ENCODE data around the gene RAB27B.
"Not testable (repeated sequence)": the region's sequence is repeated elsewhere in the genome, so short reads cannot be mapped to it uniquely, and the experiment has no call there.

RAB27B gene, protein sequence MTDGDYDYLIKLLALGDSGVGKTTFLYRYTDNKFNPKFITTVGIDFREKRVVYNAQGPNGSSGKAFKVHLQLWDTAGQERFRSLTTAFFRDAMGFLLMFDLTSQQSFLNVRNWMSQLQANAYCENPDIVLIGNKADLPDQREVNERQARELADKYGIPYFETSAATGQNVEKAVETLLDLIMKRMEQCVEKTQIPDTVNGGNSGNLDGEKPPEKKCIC

DNA sequence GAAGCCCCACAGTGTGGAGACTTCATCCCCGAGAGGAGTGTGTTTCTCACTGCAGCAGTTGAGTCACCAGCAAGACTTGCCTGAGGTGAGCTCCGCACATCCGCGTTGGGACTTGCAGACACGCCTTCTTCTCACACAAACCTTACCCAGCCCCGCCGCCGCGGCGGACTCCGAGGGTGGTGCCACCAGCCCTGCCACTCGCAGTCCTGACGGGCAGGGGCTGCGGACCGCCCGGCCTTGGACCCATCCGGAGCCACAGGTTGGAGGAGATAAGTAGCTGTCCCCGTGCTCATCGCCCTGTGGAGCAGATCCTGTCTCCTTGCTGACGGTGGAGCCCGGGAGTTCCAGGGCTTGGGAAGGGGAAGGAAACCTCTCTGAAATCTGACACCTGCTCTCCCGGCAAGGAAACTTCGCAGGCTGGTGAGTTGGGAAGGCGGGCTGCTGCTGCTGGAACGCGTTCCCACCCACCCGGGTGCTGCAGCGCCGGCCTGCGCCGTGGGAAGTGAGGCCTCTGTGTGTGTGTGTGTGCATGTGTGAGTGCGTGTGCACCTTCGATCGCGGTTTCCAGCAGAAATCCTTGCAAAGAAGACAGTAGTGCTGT, at the start of gene RAB27B:
TSS of gene RAB27B (plus strand) at position 197 of the 601 bp plus-strand sequence. CDS start 49,109 bp downstream, outside the sequence.
- peak; percentile 81 for DNase-seq

DNA sequence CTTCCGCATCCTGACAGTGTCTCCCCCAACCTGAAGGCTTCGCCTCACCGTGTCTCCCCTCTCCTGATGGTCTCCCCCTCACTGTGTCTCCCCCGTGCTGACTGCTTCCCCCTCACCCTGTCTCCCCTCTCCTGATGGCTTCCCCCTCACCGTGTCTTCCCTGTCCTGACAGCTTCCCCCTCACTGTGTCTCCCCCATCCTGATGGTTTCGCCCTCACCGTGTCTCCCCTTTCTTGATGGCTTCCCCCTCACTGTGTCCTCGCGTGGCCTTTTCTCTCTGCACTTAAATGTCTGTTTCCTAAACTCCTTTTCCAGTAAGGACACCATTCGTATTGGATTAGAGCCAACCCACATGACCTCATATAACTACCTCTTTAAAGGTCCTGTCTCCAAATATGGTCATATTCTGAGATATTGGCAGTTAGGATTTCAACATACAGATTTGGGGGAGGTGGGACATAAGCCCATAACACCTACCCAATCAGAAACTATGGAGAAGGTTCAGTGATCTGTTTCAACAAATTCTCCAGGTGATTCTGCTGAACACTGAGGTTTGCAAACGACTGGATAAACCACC, 47.9 kb upstream of the RAB27B start:
- DNase-seq: no peak

DNA sequence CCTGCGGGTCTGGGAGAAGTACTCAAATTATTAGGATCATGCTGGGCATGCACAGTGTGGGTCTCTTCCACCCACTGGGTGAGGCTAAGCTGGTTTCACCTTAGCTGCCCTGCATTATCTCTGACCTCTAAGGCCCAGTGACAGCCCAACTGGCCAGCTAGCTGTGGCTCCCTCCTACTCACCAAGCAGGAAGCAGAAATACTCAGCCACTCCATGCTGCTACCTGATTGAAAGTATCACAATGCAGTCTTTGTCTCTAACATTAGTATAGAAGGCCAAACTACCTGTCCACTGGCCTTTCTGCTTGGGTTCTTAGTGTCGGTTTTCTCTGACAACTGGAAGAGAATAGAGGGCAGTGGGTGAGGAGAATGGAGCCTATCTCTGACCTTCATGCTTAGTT, 47.3 kb upstream of the RAB27B start:
- no peak for DNase-seq

DNA sequence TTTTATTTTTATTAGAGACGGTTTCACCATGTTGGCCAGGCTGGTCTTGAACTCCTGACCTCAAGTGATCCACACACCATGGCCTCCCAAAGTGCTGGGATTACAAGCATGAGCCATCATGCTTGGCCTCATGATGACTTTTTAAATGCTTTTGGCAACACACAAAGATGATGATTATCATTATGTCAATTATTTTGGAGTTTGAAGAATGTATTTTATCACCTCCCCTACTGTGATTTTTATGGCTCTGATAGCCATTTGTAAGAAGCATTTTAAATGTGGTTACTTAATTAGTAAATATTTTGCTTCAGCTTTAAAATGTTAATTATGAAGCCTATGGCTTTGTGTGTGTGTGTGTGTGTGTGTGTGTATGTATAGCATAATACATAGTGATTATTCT, 45.1 kb upstream of the RAB27B start:
- DNase-seq: no peak

DNA sequence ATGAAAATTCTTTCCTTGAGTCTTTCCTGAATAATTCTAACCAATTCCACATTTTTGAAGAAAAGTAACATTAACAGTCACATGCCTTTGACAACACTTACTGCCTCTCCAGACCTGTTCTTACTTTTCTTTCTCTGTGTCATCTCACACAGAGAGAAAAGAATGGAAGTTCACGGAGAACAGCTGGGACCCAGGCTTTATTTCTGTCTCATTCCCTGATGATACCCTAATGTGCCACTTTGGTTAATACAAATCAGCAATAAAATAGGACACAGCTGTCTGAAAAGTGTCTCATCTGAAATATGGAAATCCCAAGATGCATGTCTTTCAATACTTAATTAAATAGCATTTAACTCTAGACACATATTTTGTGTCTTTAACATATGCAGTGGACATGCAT, 42.1 kb upstream of the RAB27B start:
- no peak for DNase-seq

DNA sequence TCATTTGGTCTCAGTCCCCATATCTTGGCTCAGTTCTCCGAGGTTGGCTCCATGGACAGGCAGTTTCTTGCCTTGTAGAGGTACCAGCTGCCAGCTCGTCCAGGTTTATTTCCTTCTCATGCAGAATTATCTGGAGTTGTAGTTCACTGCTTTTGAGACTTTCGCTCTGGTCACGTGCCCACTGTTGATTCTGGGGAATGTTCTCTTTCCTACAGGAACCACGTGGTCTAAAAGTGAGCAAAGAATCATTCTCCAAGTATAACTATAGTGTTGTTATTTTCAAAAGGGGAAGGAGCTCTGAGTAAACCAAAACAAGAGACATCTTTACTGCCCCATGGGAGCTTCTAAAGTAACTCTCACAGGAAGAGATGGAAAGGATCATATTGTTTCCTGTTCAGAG, 41.2 kb upstream of the RAB27B start:
- DNase-seq: no peak

DNA sequence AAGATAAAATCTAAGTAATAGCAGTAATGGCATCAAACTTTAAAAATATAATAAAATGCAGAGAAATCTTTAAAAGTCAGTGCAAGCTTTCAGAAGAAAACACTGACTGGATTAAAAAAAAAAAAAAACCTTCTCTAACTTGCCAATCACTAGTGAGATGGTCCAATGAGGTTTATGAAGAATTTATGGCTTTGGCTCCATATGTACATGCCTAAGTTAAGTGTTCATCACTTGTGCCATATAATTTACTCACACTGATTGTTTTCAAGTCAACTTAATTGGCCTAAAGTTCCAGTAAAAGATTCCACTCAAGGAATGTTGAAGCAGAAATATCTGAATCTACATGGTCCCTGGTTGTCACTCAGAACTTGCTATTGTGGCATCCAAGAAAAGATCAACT, 40.7 kb upstream of the RAB27B start:
- DNase-seq: no peak

DNA sequence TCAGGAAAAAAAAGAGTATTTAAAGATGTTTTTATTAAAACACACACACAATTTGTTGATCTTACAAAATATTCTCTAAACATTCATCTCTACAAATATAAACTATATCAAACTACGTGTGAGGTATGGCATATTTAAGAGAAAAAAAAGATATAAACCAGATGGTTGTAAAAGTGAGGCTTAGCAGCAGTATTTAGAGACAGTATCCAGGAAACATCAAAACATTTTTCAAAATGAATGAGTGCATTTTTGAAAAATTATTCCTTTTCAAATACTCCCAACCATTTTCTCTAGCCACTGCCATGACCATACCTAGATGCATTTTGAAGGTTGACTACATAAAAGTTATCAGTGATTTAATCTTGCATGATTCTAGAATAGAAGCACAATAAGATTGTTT, 38.2 kb upstream of the RAB27B start:
- DNase-seq: no peak

DNA sequence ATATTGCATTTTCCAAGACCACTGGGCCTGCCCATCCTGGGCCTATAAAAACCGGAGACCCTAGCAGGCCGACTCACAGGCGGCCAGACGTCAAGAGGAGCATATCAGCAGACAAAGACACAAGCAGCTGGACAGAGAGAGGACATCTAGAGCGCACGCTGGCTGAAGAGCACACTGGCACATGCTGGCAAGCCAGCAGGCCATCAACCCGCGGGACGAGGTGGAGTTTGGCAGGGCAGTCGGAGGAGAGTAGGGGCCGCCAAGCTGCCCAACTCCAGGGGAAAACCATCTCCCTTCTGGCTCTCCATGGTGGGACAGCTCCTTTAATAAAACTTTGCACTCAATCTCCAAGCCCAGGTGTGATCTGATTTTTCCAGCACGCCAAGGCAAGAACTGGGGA, 36.6 kb upstream of the RAB27B start:
- no peak for DNase-seq

DNA sequence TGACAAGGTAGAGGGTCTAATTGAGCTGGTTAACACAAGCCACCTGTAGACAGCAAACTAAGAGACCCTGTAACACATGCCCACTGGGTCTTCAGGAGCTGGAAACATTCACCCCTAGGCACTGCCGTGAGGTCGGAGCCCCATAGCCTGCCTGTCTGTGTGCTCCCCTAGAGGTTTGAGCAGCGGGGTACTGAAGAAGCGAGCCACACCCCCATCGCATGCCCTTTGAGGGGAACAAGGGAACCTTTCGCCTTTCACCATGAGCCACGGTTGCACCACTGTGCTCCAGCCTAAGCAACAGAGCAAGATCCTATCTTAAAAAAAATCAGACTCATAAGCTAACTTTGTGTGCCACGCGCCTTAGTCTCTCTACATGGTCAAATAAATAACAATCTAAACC, 36.2 kb upstream of the RAB27B start:
- no peak for DNase-seq

DNA sequence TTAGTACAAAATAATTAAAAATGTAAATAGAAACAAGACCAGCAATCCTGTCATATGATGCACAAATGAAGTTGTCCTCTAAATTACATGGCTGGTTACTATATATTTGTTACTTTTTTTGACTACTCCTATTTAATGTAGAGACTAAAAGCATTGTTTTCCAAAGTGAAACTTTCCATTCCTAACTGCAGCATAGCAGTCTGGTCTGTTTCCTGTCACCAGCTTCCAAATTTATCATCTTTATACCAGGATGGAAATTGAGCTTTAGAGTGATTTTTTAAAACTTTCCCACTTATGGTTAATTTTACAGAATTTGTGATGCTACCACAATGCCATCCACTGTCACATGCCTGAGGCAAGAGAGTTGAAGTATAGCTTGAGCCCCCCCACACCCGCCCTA, 33.5 kb upstream of the RAB27B start:
- no peak for DNase-seq

DNA sequence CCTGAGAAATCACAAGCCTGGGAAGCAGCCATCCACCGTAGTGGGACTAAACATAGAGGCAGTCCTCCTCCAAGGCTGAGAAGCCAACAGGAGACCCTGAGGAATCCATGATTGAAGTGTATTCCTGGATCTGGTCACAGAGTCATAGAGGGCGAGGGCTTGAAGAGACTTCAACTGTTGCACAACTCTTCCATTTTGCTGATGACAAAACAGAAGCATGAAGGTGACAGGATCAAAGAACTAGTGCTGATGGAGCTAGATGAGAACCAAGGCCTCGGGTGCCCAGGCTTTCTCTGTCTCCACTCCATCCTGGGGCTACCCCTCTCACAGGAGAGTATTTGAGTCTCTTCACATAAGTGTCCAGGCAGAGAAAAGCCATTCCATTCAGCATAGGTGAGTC, 30.1 kb upstream of the RAB27B start:
- no peak for DNase-seq

DNA sequence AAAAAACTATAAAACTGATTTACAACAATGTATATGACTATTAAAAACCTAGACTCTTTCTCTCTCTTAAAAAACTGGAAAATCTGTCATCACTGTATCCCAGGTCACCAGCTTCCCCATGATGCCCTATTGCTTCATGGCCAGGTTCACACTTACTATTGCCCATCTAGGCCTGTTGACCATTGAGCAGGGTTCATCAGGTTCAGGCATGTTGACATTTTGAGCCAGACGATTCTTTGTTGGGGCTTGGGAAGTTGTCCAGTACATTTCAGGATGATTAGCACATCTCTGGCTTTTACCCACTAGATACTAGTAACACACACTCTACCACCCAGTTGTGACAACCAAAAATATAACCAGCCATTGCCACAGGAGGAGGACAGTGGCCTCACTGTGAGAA, 26.9 kb upstream of the RAB27B start:
- DNase-seq: no peak

DNA sequence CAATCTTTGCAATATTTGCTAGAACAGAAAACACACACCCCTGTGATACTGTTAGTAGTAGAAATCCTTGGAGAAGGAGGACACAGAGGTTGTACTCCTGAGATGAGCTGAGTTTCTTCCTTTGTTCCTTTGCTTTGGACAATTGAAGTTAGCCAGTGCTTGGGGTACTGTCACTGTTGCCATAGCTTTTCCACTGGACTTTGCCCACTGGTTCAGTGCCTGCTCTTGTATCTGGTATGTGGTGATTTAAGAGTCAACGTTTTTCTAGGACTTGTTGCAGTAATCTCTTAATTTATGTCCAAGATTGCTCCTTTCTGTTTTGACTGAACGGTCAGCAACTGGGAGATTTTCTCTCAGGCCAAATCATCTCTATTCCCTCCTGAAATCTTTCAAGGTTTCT, 26.1 kb upstream of the RAB27B start:
- DNase-seq: no peak

DNA sequence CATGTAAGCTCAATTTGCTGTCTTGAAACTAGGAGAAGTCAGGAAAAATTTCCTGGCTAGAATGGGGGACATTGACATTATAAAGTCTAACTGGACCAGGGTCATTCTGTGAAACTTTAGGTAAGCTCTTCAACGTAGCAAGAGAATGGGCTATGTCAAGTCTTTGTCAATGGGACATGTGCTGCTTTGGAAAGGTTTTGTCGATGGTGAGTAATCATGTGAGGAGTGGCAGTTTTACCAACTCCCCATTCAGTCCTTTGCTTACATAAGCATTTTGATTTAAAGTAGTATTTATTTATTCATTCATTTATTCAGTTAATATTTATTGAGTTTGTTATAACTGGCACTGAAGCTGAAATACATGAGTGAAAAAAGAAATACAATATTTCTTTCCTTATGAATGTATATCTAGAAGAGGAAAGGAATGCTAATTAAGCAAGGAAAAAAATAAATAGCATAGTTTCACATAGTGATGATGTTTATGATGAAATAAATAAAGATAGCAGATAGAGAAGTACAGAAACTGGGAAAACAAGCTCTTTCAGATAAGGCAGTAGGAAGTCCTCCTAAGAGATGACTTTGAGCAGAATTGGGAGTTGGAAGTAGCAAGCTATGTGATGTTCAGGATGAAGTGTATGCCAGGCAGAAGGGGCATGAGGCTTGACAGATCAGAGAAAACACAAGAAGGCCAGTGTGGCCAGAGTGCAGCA, 25.4 kb upstream of the RAB27B start:
- no peak for DNase-seq

DNA sequence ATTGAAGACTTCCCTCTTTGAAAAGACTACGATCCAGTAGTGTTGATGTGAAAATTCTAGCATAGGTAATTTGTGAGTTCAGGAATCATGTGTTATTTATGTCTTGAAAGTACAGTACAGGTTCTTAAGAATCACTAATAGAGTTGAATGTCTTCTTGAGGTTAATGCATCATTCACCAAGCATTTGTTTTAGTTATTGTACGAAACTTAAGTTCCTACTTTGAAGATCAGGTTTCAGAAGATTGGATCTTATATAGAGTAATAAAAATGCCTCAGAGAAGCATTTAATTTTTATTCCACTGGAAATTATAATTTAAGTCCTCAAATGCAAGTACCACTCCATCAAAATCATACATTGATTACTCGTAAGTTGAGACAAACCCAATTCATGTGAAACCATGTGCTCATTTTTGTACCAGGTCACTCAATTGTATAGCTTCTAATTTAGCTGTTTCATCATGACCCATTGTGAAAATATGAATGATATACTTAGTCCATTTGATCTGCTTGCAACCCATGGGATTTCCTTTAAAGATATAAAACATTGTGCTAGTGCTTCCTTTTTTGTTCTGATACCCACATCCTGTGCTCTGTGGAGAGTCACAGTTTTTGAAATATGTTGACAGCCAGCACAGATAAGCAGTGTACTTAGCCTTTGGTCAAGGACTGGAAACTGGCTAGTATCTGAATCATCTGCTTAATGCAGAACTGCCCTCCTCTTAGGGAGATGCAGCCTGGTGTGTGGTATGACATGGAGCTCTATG, 22.5 kb upstream of the RAB27B start:
- no peak for DNase-seq

DNA sequence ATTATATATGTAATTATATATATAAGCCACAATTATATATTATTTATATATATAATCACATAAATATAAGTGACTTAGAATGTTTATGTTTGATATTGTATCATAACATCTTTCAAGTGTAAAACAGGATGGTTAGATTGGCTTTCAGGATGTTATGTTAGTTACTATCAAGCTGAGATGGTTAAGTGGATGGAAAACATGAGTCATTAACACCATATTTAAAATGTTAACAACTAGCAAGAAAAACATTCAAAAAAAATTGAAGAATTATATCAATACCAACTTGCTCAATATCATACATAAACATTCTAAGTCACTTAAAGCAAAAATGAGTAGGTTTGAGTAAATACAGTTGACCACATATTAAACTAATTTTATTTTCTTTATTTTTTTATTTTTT, 21.8 kb upstream of the RAB27B start:
- DNase-seq: no peak

DNA sequence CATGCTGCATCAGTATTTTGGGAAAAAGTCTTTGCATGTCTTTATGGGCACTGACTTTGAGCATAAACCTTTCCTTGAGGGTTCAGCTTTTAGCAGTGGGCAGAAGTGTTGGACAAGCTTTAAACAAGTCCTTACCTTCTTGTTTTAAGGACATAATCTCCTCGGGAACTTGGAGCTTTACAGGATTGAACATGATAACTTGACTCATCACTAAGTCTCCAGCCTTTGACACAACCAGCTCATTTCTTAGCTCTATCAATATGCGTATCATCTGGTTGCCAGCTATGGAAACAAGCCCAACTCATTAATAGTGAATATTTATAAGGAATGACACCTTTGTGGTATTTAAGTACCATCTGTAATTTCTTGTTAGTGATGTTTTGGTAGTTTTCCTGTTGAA, 21.0 kb upstream of the RAB27B start:
- DNase-seq: no peak

DNA sequence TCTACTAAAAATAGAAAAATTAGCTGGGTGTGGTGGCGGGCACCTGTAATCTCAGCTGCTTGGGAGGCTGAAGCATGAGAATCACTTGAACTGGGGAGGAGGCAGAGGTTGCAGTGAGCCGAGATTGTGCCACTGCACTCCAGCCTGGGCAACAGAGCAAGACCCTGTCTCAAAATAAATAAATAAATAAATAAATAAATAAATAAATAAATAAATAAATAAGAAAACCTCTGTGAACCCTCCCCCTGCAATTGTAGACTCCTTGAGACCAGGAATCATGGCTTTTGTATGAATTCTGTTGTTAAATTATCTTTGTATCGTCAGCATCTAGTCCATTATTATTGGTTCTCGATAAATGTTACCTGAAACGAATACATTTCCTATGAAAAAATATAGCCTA, 17.6 kb upstream of the RAB27B start:
- DNase-seq: not testable (repeated sequence)

DNA sequence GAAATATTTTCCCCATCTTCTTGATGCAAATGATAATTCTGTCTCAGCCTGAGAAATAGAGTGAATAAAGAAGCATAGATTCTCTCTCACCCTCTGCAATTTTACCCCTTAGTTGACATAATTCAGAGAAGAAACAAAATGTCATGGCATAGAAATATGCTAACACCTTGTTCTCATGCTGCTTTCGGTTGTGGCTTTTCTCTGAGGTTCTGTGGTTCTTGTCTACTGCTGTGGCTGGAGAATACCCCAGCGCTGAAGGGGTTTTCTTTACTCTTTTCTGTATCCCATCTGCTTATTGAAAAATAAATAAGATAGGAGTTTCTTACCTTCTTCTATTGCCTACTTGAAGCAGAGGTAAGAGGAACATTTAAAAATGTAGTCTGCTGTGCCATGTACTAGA, 15.4 kb upstream of the RAB27B start:
- DNase-seq: no peak

DNA sequence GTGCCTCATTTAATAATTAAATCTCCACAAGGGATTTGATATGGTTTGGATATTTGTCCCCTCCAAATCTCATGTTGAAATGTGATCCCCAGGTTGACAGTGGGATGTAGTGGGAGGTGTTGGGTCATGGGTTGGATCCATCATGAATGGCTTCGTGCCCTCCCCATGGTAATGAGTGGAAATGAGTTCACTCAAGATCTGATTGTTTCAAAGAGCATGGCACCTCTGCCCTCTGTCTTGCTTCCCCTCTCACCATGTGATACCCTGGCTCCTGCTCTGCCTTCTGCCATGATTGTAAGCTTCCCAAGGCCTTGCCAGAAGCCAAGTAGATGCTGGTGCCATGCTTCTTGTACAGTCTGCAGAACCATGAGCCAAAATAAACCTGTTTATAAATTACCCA, 15.0 kb upstream of the RAB27B start:
- DNase-seq: no peak

DNA sequence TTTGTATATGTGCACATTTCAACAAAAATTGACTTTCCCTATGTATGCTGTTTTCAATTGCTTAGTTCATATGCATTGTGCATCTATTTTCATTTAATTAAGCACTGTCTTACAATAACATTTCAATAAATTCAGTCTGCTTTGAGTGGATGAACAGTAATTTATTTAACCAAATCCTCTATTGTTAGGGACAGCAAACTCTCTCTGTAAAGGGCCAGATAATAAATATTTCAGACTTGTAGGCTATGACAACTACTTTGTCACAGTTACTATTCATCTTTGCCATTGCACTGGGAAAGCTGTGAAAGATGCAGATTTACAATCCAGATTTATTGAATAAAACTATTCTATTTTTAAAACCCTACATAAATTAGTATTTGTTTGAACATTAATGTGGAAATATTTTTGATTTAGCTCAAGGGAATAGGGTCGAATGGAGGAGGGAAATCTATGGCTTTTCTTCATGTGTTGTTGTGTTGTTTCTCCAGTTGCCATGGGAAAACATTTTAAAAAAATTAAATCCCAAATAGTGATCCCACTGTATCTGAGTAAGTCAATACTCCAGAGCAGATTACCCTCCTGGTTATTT, 14.2 kb upstream of the RAB27B start:
- DNase-seq: no peak

DNA sequence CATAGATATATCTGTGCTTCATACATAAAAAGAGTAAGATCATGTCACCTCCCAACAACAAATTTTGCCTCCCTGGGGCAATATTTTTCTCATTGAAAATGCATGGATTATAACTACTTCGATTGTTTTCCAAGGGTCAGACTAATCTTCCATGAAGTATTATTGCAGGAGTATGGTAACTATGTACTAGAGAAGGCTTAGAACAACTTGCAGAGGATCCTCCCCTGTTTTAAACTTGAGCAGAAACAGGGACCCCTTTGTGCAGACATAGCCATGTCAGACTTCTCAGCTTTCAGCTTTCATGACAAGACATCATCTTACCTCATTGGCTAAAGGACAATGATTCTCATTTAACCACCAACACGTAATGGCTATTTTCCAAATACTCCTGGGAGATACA, 13.2 kb upstream of the RAB27B start:
- no peak for DNase-seq

Data from NCI-H2171 treated with DMSO at 0.1 percent for 48 hours (cell line).